HepG2 (cell line): Measurements from ENCODE around the gene RAB28. TPM values are rescaled to one million over a fixed set of nuclear protein-coding genes. Genes with fewer than 3 reads are reported as not detected.

Source experiments
- ATAC-seq: fragments of 200-7000 bp; cut with Tn5 transposase; 3 replicates; pipeline ENCODE4 v1.9.1; 2020; ENCODE audit warnings: mild to moderate bottlenecking, moderate library complexity
- BruUV-seq: library from RNA; stranded (reverse); fragments of 400-500 nt; replicated peaks from 2 replicates; lab custom pipeline; 2021; lab: Mats Ljungman, UMichigan
- CTCF ChIA-PET: fragments of 300-600 bp; formaldehyde crosslinking; extraction: SDS; loops from one replicate; lab custom pipeline; 2021; ENCODE audit warnings: low total read pairs, inconsistent platforms, low intra/inter-chr PET ratio; lab: Yijun Ruan, JAX
- POLR2A ChIA-PET: fragments of 350-600 bp; sonication (Branson Sonifier 250); formaldehyde crosslinking; loops from one replicate; lab custom pipeline; 2020; ENCODE audit warnings: antibody characterized with exemption, inconsistent platforms; lab: Yijun Ruan, JAX
- DNase-seq: peaks from one replicate; pipeline ENCODE4 v3.0.0-alpha.2; 2015; ENCODE audit warnings: low spot score
- FAIRE-seq: peaks from 3 replicates; lab custom pipeline; 2011; peaks lifted over from hg19 to GRCh38; lab: Jason Lieb, UNC
- H2AFZ ChIP-seq: one replicate; pipeline ENCODE4 v1.6.1; 2011; ENCODE audit warnings: low read length, inconsistent platforms
- H3K27ac ChIP-seq: fragments of 300-600 bp; 3 replicates; pipeline ENCODE4 v1.8.0; 2011; ENCODE audit warnings: mixed run types, mild to moderate bottlenecking, mixed read lengths, low read length, inconsistent platforms; ENCODE audit not compliant: insufficient read depth; ENCODE audit errors: extremely low read length
- H3K27me3 ChIP-seq, 2 experiments: fragments of 200-600 bp in 1 of 2; 2 replicates in 1 of 2; 3 replicates in 1 of 2; pipeline versions ENCODE4 v1.6.0 to v1.8.0; 2011; ENCODE audit warnings: low read length in 2 of 2, mild to moderate bottlenecking in 2 of 2, moderate library complexity in 2 of 2, inconsistent platforms in 1 of 2; ENCODE audit not compliant: insufficient read depth in 2 of 2, control insufficient read depth in 1 of 2
- H3K36me3 ChIP-seq, 2 experiments: fragments of 200-600 bp in 1 of 2; replicated peaks in 1 of 2; 2 replicates in 1 of 2; 3 replicates in 1 of 2; pipeline versions ENCODE4 v1.5.1 to v1.8.0; 2011; ENCODE audit warnings: low read length in 2 of 2, inconsistent platforms in 1 of 2; ENCODE audit not compliant: insufficient read depth in 2 of 2, control insufficient read depth in 1 of 2
- H3K4me1 ChIP-seq: 2 replicates; pipeline ENCODE4 v1.5.1; 2012; ENCODE audit warnings: low read length, inconsistent platforms; ENCODE audit not compliant: insufficient read depth
- H3K4me2 ChIP-seq: 2 replicates; pipeline ENCODE4 v1.6.0; 2011; ENCODE audit warnings: low read depth, low read length, inconsistent platforms
- H3K4me3 ChIP-seq, 3 experiments: fragments of 200-600 bp in 1 of 3; sonication (generic), shearing (Covaris generic) in 1 of 3; replicated peaks in 1 of 3; 2 replicates each; pipeline ENCODE4 v1.5.1; 2011 to 2016; ENCODE audit warnings: low read length in 3 of 3, inconsistent platforms in 2 of 3, low read depth in 2 of 3, mild to moderate bottlenecking in 2 of 3, control low read depth in 1 of 3, mixed read lengths in 1 of 3; ENCODE audit not compliant: insufficient read depth in 1 of 3
- H3K79me2 ChIP-seq: one replicate; pipeline ENCODE4 v1.6.1; 2011; ENCODE audit warnings: low read length, inconsistent platforms; ENCODE audit not compliant: insufficient read depth
- H3K9ac ChIP-seq: 2 replicates; pipeline ENCODE4 v1.6.0; 2011; ENCODE audit warnings: mild to moderate bottlenecking, low read depth, low read length, inconsistent platforms; ENCODE audit not compliant: insufficient read depth
- H3K9me3 ChIP-seq: 2 replicates; pipeline ENCODE4 v1.5.1; 2012; ENCODE audit warnings: mild to moderate bottlenecking, low read length
- H4K20me1 ChIP-seq: 2 replicates; pipeline ENCODE4 v1.6.0; 2011; ENCODE audit warnings: inconsistent platforms, mild to moderate bottlenecking, low read length, moderate library complexity; ENCODE audit not compliant: insufficient read depth
- GLI4 ChIP-seq: sonication (generic); formaldehyde crosslinking; IDR thresholded peaks from 2 replicates; pipeline ENCODE4 v1.5.1; 2020; ENCODE audit warnings: missing genetic modification reagents, mild to moderate bottlenecking, moderate library complexity, borderline replicate concordance
- NR2C2 ChIP-seq: sonication (generic); formaldehyde crosslinking; IDR thresholded peaks from 2 replicates; pipeline ENCODE4 v1.4.0; 2020; ENCODE audit warnings: missing genetic modification reagents, mild to moderate bottlenecking, moderate library complexity, borderline replicate concordance
- RXRB ChIP-seq: IDR thresholded peaks from 2 replicates; pipeline ENCODE4 v1.6.1; 2016; ENCODE audit warnings: borderline replicate concordance, missing genetic modification reagents, missing compliant biosample characterization
- ZNF644 ChIP-seq: IDR thresholded peaks from 2 replicates; pipeline ENCODE4 v1.6.1; 2016; ENCODE audit warnings: low read depth
- ZSCAN12 ChIP-seq: sonication (generic); formaldehyde crosslinking; IDR thresholded peaks from 2 replicates; pipeline ENCODE4 v1.9.0; 2021; ENCODE audit warnings: mild to moderate bottlenecking, missing genetic modification reagents
- WGBS: methylation state at CpG from one replicate; pipeline ENCODE4 v1.1.6; 2017; ENCODE audit warnings: low lambda C conversion rate; 5-methylcytosine and 5-hydroxymethylcytosine counted together
- in situ Hi-C: cut with HindIII; loops from 2 replicates; pipeline ENCODE4 v1.10.0; 2017; ENCODE audit warnings: low pct_unique_long_range_greater_than_20kb; ENCODE audit not compliant: extremely low pct_ligation_motif_present
- intact Hi-C: fragments of 100-400 bp; cut with micrococcal nuclease; formaldehyde crosslinking; loops from one replicate; pipeline ENCODE4 v1.10.0; 2022; ENCODE audit not compliant: unreplicated experiment
- polyA plus RNA-seq, 8 experiments: library from polyadenylated mRNA; depleted of rRNA in 3 of 8; stranded (reverse) in 7 of 8; unstranded in 1 of 8; fragments of >200 nt; fragmentation: Illumina TruSeq in 4 of 8; extraction: Trizol in 4 of 8; gene quantifications; 2 replicates each; pipeline versions ENCODE4 v1.2.1 to v1.2.3, GENCODE V29; 2011 to 2016; ENCODE audit warnings: low read depth in 4 of 8, missing spikeins in 1 of 8, mixed read lengths in 1 of 8; ENCODE audit not compliant: insufficient read depth in 1 of 8
- total RNA-seq, 5 experiments: library from RNA; depleted of rRNA; stranded (reverse); fragments of >200 nt; fragmentation: Illumina TruSeq; extraction: Trizol; gene quantifications; 2 replicates each; pipeline ENCODE4 v1.2.3, GENCODE V29; 2016; ENCODE audit warnings: low read depth in 1 of 5
- TF ChIP-seq, protein P1 (sequence below): sonication (generic); formaldehyde crosslinking; IDR thresholded peaks from 2 replicates; pipeline ENCODE4 v1.5.0; 2020; ENCODE audit warnings: missing genetic modification reagents, mild to moderate bottlenecking, borderline replicate concordance

RAB28 gene
- total and polyA plus RNA-seq, 2 of the 13 experiments (the other 11 are each of a cell fraction or from before 2014, with no cell fraction given): 11.8 to 18.2 TPM

DNA sequence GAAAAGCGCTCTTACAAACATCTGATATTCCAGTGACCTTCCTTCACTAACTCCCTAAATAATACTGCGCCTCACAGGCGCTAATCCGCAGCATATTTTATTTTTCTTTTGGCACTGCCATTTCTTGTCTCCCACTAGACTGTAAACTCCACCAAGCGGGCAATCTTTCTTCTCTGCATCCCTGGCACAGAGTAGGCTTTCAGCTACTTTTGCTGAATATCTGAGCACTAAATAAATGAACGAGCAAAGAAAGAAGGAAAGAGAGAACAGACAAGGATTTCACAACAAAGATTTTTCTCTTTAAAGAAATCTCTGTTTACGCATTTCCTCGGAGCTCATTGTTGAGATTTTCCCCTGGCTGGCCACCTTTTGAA is 47.5 kb upstream of the RAB28 start:
- Histone ChIP-seq H3K4me3 (no peak overlapping the region), H3K27ac (no peak overlapping the region), H3K4me2 (no peak overlapping the region), H3K4me1 (peaks cover 20% of the 10 kb centered on the region; the same call in 1 of the 2 replicates), H3K9ac (no peak overlapping the region), H3K79me2 (no peaks in the 10 kb centered on the region), H2AFZ (no peak overlapping the region)
- no peak for DNase-seq
- intact Hi-C loops: no loop called here
- CTCF ChIA-PET: no interaction called here
- ATAC-seq: no peak
- FAIRE-seq: no peak
- BruUV-seq: no TSS peak
- TF ChIP-seq GLI4 (CRISPR knock-in tag) (no peak), RXRB (CRISPR knock-in tag) (no peak), NR2C2 (CRISPR knock-in tag) (no peak), ZNF644 (no peak)
- TF ChIP-seq, protein P1, sequence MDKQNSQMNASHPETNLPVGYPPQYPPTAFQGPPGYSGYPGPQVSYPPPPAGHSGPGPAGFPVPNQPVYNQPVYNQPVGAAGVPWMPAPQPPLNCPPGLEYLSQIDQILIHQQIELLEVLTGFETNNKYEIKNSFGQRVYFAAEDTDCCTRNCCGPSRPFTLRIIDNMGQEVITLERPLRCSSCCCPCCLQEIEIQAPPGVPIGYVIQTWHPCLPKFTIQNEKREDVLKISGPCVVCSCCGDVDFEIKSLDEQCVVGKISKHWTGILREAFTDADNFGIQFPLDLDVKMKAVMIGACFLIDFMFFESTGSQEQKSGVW (CRISPR knock-in tag): no peak
- TF ChIP-seq, all 625 proteins: peak for 0
- peaks cover 11 to 90% of the 10 kb centered on the region in 2 experiments; a peak in 4 of 5 replicates for H3K27me3 ChIP-seq
- POLR2A ChIA-PET: no interaction called here
- 55% methylated on average over 8 of the region's 8 CpGs for WGBS
- in situ Hi-C loops: no loop called here
- H3K36me3 ChIP-seq: no peaks in the 10 kb centered on the region
- no peaks in the 10 kb centered on the region for H3K9me3 ChIP-seq
- no peaks in the 10 kb centered on the region for H4K20me1 ChIP-seq

- CTCF ChIA-PET: no interaction called here
- no peak for TF ChIP-seq ZSCAN12 (CRISPR knock-in tag)
- peaks cover 11 to 89% of the 10 kb centered on the region in 2 experiments; a peak in 4 of 5 replicates for H3K27me3 ChIP-seq
- no peak overlapping the region for H2AFZ ChIP-seq
- ATAC-seq: no peak
- no peak overlapping the region for H3K9ac ChIP-seq
- H3K4me3 ChIP-seq: no peak overlapping the region; a peak in 1 of 6 replicates
- WGBS: 25% methylated on average over 20 of the region's 35 CpGs
- H3K79me2 ChIP-seq: no peaks in the 10 kb centered on the region
- peaks cover 19% of the 10 kb centered on the region; the same call in 1 of the 2 replicates for H3K4me1 ChIP-seq
- no peak for DNase-seq
- H3K36me3 ChIP-seq: no peaks in the 10 kb centered on the region
- intact Hi-C loops (no loop called here), in situ Hi-C loops (no loop called here)
- no peak for FAIRE-seq
- H3K9me3 ChIP-seq: no peaks in the 10 kb centered on the region
- no peak overlapping the region for H3K27ac ChIP-seq
- POLR2A ChIA-PET: no interaction called here
- H3K4me2 ChIP-seq: 0 out of 2 replicates have a peak overlapping the region, but pooled peaks have one; percentile 15
- H4K20me1 ChIP-seq: no peaks in the 10 kb centered on the region
- no TSS peak for BruUV-seq
Measured at GRCh38 chr4:13530823-13531624, 46.9 kb upstream of the RAB28 start.
